Endothelial cell of umbilical vein (primary cell): ENCODE measurements around the gene KHNYN. TPM values are rescaled to one million over a fixed set of nuclear protein-coding genes. Genes with fewer than 3 reads are reported as not detected.

Source experiments
- BruUV-seq: library from RNA; stranded (reverse); fragments of 400-500 nt; replicated peaks from 2 replicates; lab custom pipeline; 2021; lab: Mats Ljungman, UMichigan
- CTCF ChIA-PET: fragments of 300-600, 350-600 bp; sonication (Branson Sonifier 250); formaldehyde crosslinking; loops from one replicate; lab custom pipeline; 2021; ENCODE audit warnings: antibody characterized with exemption, inconsistent platforms; lab: Charles Lee
- POLR2A ChIA-PET: fragments of 300-600, 350-600 bp; sonication (Branson Sonifier 250); formaldehyde crosslinking; loops from one replicate; lab custom pipeline; 2021; ENCODE audit warnings: antibody characterized with exemption, inconsistent platforms; lab: Charles Lee
- DNase-seq: peaks from one replicate; pipeline ENCODE4 v3.0.0-alpha.2; 2011; ENCODE audit warnings: low read depth, low spot score
- FAIRE-seq: peaks from 2 replicates; lab custom pipeline; 2011; peaks lifted over from hg19 to GRCh38; lab: Jason Lieb, UNC
- H2AFZ ChIP-seq: 2 replicates; pipeline ENCODE4 v1.6.0; 2012; ENCODE audit warnings: low read depth, low read length, control low read depth, inconsistent platforms
- H3K27ac ChIP-seq: 2 replicates; pipeline ENCODE4 v1.5.1; 2011; ENCODE audit warnings: low read depth, mild to moderate bottlenecking, control low read depth, low read length, moderate library complexity; ENCODE audit not compliant: insufficient read depth
- H3K27me3 ChIP-seq, 2 experiments: 2 replicates each; pipeline versions ENCODE4 v1.6.0 to v1.6.1; 2011; ENCODE audit warnings: low read length in 2 of 2, mixed read lengths in 1 of 2; ENCODE audit not compliant: control insufficient read depth in 2 of 2, insufficient read depth in 2 of 2
- H3K36me3 ChIP-seq, 2 experiments: 2 replicates in 1 of 2; 3 replicates in 1 of 2; pipeline ENCODE4 v1.5.1; 2011; ENCODE audit warnings: low read length in 2 of 2, mild to moderate bottlenecking in 1 of 2, moderate library complexity in 1 of 2; ENCODE audit not compliant: control insufficient read depth in 2 of 2, insufficient read depth in 2 of 2; ENCODE audit errors: extremely low read depth in 1 of 2
- H3K4me1 ChIP-seq: 3 replicates; pipeline ENCODE4 v1.5.1; 2011; ENCODE audit warnings: mild to moderate bottlenecking, low read length; ENCODE audit not compliant: control insufficient read depth, insufficient read depth; ENCODE audit errors: extremely low read depth
- H3K4me2 ChIP-seq: 2 replicates; pipeline ENCODE4 v1.6.1; 2011; ENCODE audit warnings: low read length, control low read depth, mixed read lengths; ENCODE audit not compliant: insufficient read depth
- H3K4me3 ChIP-seq, 3 experiments: fragments of 200-600 bp in 1 of 3; sonication (generic), shearing (Covaris generic) in 1 of 3; replicated peaks in 1 of 3; 2 replicates each; pipeline ENCODE4 v1.5.1; 2011 to 2016; ENCODE audit warnings: control low read depth in 3 of 3, low read length in 3 of 3, mild to moderate bottlenecking in 2 of 3, inconsistent platforms in 1 of 3, low read depth in 1 of 3, moderate library complexity in 1 of 3; ENCODE audit not compliant: insufficient read depth in 1 of 3
- H3K79me2 ChIP-seq: 2 replicates; pipeline ENCODE4 v1.6.0; 2012; ENCODE audit warnings: low read length, inconsistent platforms; ENCODE audit not compliant: control insufficient read depth, insufficient read depth
- H3K9ac ChIP-seq: replicated peaks from 2 replicates; pipeline ENCODE3; 2011; ENCODE audit warnings: low read length, control low read depth; ENCODE audit not compliant: insufficient read depth; ENCODE audit errors: extremely low read depth
- H3K9me1 ChIP-seq: replicated peaks from 3 replicates; pipeline ENCODE4 v1.6.0; 2011; ENCODE audit warnings: mild to moderate bottlenecking, low read length; ENCODE audit not compliant: control insufficient read depth, insufficient read depth; ENCODE audit errors: extremely low read depth
- H3K9me3 ChIP-seq: replicated peaks from 2 replicates; pipeline ENCODE4 v1.5.1; 2012; ENCODE audit warnings: low read length, inconsistent platforms; ENCODE audit not compliant: control insufficient read depth, insufficient read depth
- H4K20me1 ChIP-seq: replicated peaks from 2 replicates; pipeline ENCODE3; 2011; ENCODE audit warnings: mild to moderate bottlenecking, low read length; ENCODE audit not compliant: control insufficient read depth, insufficient read depth; ENCODE audit errors: extremely low read depth
- EZH2 ChIP-seq: IDR thresholded peaks from 2 replicates; pipeline ENCODE4 v1.6.1; 2012; ENCODE audit warnings: borderline replicate concordance, low read depth, mild to moderate bottlenecking, moderate library complexity, low read length, inconsistent platforms; ENCODE audit not compliant: severe bottlenecking
- FOS ChIP-seq: IDR thresholded peaks from 2 replicates; pipeline ENCODE4 v1.6.1; 2011; ENCODE audit warnings: mild to moderate bottlenecking, low read length, moderate library complexity, borderline replicate concordance; ENCODE audit not compliant: insufficient read depth
- GATA2 ChIP-seq: IDR thresholded peaks from 2 replicates; pipeline ENCODE4 v1.7.0; 2011; ENCODE audit warnings: low read depth, mild to moderate bottlenecking, moderate library complexity, mixed read lengths, low read length; ENCODE audit not compliant: insufficient read length, insufficient read depth
- JUN ChIP-seq: IDR thresholded peaks from 2 replicates; pipeline ENCODE4 v1.6.1; 2011; ENCODE audit warnings: borderline replicate concordance, low read depth; ENCODE audit not compliant: insufficient read length, insufficient read depth
- MYC ChIP-seq: IDR thresholded peaks from one replicate; pipeline ENCODE4 v1.6.1; 2011; ENCODE audit warnings: mild to moderate bottlenecking, low read depth, low read length
- POLR2A ChIP-seq: IDR thresholded peaks from 2 replicates; pipeline ENCODE4 v1.6.1; 2012; ENCODE audit warnings: low read depth, mild to moderate bottlenecking, control low read depth, low read length
- POLR2AphosphoS5 ChIP-seq: IDR thresholded peaks from 2 replicates; pipeline ENCODE4 v1.6.1; 2012; ENCODE audit warnings: low read depth, mild to moderate bottlenecking, control low read depth, low read length, moderate library complexity; ENCODE audit not compliant: insufficient read depth
- dilution Hi-C: fragments of 300-500 bp; cut with MboI; formaldehyde crosslinking; loops from one replicate; pipeline ENCODE4 v1.15.0; 2019; ENCODE audit warnings: low sequenced_read_pairs; ENCODE audit not compliant: extremely low pct_ligation_motif_present
- intact Hi-C: fragments of 100-400 bp; cut with micrococcal nuclease; formaldehyde crosslinking; loops from one replicate; pipeline ENCODE4 v1.10.0; 2022
- polyA plus RNA-seq, 4 experiments: library from polyadenylated mRNA; depleted of rRNA in 3 of 4; stranded (reverse) in 3 of 4; unstranded in 1 of 4; fragments of >200 nt; gene quantifications; 2 replicates each; pipeline versions ENCODE4 v1.2.1 to v1.2.3, GENCODE V29; 2011 to 2012; ENCODE audit warnings: missing spikeins in 1 of 4
- total RNA-seq: library from RNA; stranded (reverse); gene quantifications from 2 replicates; pipeline ENCODE4 v1.2.3, GENCODE V29; 2021
- TF ChIP-seq, protein P1 (sequence below): IDR thresholded peaks from 2 replicates; pipeline ENCODE4 v1.6.1; 2011; ENCODE audit not compliant: insufficient read depth, insufficient read length
- TF ChIP-seq, protein P2 (sequence below), 2 donors: IDR thresholded peaks; 1 replicate in 1 of 2; 2 replicates in 1 of 2; pipeline ENCODE4 v1.5.1; 2011; ENCODE audit warnings: low read length in 2 of 2, mild to moderate bottlenecking in 2 of 2, moderate library complexity in 2 of 2, control low read depth in 1 of 2, inconsistent platforms in 1 of 2, low read depth in 1 of 2; ENCODE audit not compliant: insufficient read depth in 1 of 2; ENCODE audit errors: extremely low read depth in 1 of 2

Gene KHNYN
- total and polyA plus RNA-seq, 2 donors (not counting 3 experiments of a cell fraction or from before 2014, with no cell fraction given): 25.4 to 63.3 TPM

DNA sequence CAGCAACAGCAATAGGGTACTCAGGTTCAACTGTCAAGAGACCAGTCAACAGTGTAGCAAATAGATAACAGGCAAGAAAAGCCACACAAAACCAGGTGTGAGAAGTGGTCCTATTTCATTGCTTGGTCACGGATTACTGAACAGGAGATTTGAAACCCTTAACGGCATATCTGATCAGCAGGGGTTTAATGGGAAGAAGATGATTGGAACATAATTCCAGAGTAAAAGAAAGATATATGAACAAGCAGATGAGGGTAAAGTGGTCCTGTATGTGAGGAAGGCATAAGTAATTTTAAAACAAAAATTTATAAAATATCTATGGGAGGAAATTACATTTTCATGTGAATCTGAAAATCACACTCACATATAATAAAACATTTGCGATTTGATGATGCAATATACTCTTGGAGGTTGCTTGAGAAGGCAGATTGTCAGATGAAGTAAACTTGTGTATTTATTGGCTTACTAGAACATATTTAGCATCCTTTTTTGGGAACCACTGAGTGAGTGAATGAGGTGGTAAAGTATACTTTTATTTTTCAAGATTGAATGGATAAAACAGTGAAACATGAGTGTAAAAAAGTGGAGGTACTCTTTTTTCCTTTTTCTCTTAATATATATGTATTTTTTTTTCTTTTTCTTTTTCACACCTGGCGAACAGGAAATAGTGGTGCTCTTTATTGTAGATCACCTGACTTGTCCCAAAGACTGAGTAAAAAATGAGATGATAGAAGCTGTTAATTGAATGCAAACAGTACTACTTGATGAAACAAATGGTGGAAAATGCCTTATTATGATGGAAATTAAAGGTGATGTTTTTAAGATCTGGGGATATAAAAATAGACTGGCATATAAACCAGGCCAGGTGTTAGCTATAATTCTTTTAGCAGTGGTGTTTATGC lies 34.4 kb downstream of the KHNYN start:
- Histone ChIP-seq H3K36me3 (no peaks in the 10 kb centered on the region), H3K4me3 (no peak overlapping the region), H3K9me1 (no peaks in the 10 kb centered on the region), H3K27ac (no peak overlapping the region), H3K9me3 (no peaks in the 10 kb centered on the region), H4K20me1 (no peaks in the 10 kb centered on the region), H3K4me2 (no peak overlapping the region), H3K27me3 (no peaks in the 10 kb centered on the region), H3K79me2 (no peaks in the 10 kb centered on the region), H3K9ac (no peak overlapping the region), H3K4me1 (no peaks in the 10 kb centered on the region), H2AFZ (no peak overlapping the region)
- DNase-seq: no peak
- intact Hi-C loops (no loop called here), dilution Hi-C loops (no loop called here)
- POLR2A ChIA-PET: no interaction called here
- CTCF ChIA-PET: no interaction called here
- no peak for FAIRE-seq
- no peak for TF ChIP-seq JUN
- no peak for TF ChIP-seq EZH2
- no peak for TF ChIP-seq POLR2A
- TF ChIP-seq, protein P1, sequence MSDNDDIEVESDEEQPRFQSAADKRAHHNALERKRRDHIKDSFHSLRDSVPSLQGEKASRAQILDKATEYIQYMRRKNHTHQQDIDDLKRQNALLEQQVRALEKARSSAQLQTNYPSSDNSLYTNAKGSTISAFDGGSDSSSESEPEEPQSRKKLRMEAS: no peak
- no peak for TF ChIP-seq MYC
- TF ChIP-seq FOS: no peak
- TF ChIP-seq GATA2: no peak
- no peak for TF ChIP-seq POLR2AphosphoS5
- TF ChIP-seq, protein P2, sequence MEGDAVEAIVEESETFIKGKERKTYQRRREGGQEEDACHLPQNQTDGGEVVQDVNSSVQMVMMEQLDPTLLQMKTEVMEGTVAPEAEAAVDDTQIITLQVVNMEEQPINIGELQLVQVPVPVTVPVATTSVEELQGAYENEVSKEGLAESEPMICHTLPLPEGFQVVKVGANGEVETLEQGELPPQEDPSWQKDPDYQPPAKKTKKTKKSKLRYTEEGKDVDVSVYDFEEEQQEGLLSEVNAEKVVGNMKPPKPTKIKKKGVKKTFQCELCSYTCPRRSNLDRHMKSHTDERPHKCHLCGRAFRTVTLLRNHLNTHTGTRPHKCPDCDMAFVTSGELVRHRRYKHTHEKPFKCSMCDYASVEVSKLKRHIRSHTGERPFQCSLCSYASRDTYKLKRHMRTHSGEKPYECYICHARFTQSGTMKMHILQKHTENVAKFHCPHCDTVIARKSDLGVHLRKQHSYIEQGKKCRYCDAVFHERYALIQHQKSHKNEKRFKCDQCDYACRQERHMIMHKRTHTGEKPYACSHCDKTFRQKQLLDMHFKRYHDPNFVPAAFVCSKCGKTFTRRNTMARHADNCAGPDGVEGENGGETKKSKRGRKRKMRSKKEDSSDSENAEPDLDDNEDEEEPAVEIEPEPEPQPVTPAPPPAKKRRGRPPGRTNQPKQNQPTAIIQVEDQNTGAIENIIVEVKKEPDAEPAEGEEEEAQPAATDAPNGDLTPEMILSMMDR (IDR thresholded peaks at IDR 0.05; ENCODE audit: extremely low read depth in 1 of 2, insufficient read depth in 1 of 2, low read depth in 1 of 2, low read length in 2 of 2): no peak
- BruUV-seq: no TSS peak
